ENCODE data around the gene MYLK.

Gene MYLK

GRCh38 chr3:123832692-123833397 is 51.3 kb downstream of the MYLK start:
- Histone ChIP-seq H3K4me1 (ENCODE audit: insufficient read depth, low read length) (no peaks in the 10 kb centered on the region), H3K9me3 (ENCODE audit: control insufficient read depth, insufficient read depth, low read length) (peaks cover 3% of the 10 kb centered on the region; the same call in 1 of the 2 replicates), H3K36me3 (ENCODE audit: insufficient read depth, low read length) (no peaks in the 10 kb centered on the region), H3K9ac (ENCODE audit: low read depth, low read length) (no peak overlapping the region)

- Histone ChIP-seq H3K9ac (ENCODE audit: low read depth, low read length) (no peak overlapping the region), H3K9me3 (ENCODE audit: control insufficient read depth, insufficient read depth, low read length) (peaks cover 7% of the 10 kb centered on the region; the same call in 1 of the 2 replicates), H3K4me1 (ENCODE audit: insufficient read depth, low read length) (no peaks in the 10 kb centered on the region), H3K36me3 (ENCODE audit: insufficient read depth, low read length) (no peaks in the 10 kb centered on the region)
Measured at GRCh38 chr3:123831420-123831819, 52.7 kb downstream of the MYLK start.

GRCh38 chr3:123821920-123822319 is 62.2 kb downstream of the MYLK start:
- peaks cover under 1% of the 10 kb centered on the region for H3K9me3 ChIP-seq (ENCODE audit: control insufficient read depth, insufficient read depth, low read length)
- peaks cover 6% of the 10 kb centered on the region; the same call in 1 of the 2 replicates for H3K4me1 ChIP-seq (ENCODE audit: insufficient read depth, low read length)
- no peak overlapping the region for H3K9ac ChIP-seq (ENCODE audit: low read depth, low read length)
- H3K36me3 ChIP-seq (ENCODE audit: insufficient read depth, low read length), result no peaks in the 10 kb centered on the region

- Histone ChIP-seq H3K36me3 (ENCODE audit: insufficient read depth, low read length) (no peaks in the 10 kb centered on the region), H3K4me1 (ENCODE audit: insufficient read depth, low read length) (peaks cover 6% of the 10 kb centered on the region; the same call in 1 of the 2 replicates), H3K9ac (ENCODE audit: low read depth, low read length) (no peak overlapping the region), H3K9me3 (ENCODE audit: control insufficient read depth, insufficient read depth, low read length) (no peaks in the 10 kb centered on the region; the same call in 1 of the 2 replicates)
Measured at GRCh38 chr3:123819949-123820348, 64.2 kb downstream of the MYLK start.

- Histone ChIP-seq H3K36me3 (ENCODE audit: insufficient read depth, low read length) (no peaks in the 10 kb centered on the region), H3K4me1 (ENCODE audit: insufficient read depth, low read length) (peaks cover 6% of the 10 kb centered on the region; the same call in 1 of the 2 replicates), H3K9me3 (ENCODE audit: control insufficient read depth, insufficient read depth, low read length) (no peaks in the 10 kb centered on the region; the same call in 1 of the 2 replicates), H3K9ac (ENCODE audit: low read depth, low read length) (no peak overlapping the region)
Measured at GRCh38 chr3:123818921-123819429, 65.2 kb downstream of the MYLK start.

GRCh38 chr3:123818324-123818920 is 65.7 kb downstream of the MYLK start:
- Histone ChIP-seq H3K36me3 (ENCODE audit: insufficient read depth, low read length) (no peaks in the 10 kb centered on the region), H3K9ac (ENCODE audit: low read depth, low read length) (no peak overlapping the region), H3K9me3 (ENCODE audit: control insufficient read depth, insufficient read depth, low read length) (no peaks in the 10 kb centered on the region; the same call in 1 of the 2 replicates), H3K4me1 (ENCODE audit: insufficient read depth, low read length) (peaks cover 6% of the 10 kb centered on the region; the same call in 1 of the 2 replicates)

- H3K36me3 ChIP-seq (ENCODE audit: insufficient read depth, low read length), result no peaks in the 10 kb centered on the region
- H3K9ac ChIP-seq (ENCODE audit: low read depth, low read length), result no peak overlapping the region
- no peaks in the 10 kb centered on the region for H3K9me3 ChIP-seq (ENCODE audit: control insufficient read depth, insufficient read depth, low read length)
- H3K4me1 ChIP-seq (ENCODE audit: insufficient read depth, low read length), result peaks cover 6% of the 10 kb centered on the region; the same call in 1 of the 2 replicates
Measured at GRCh38 chr3:123817413-123817812, 66.7 kb downstream of the MYLK start.

GRCh38 chr3:123816673-123817207 is 67.4 kb downstream of the MYLK start:
- Histone ChIP-seq H3K4me1 (ENCODE audit: insufficient read depth, low read length) (peaks cover 6% of the 10 kb centered on the region; the same call in 1 of the 2 replicates), H3K36me3 (ENCODE audit: insufficient read depth, low read length) (no peaks in the 10 kb centered on the region), H3K9me3 (ENCODE audit: control insufficient read depth, insufficient read depth, low read length) (no peaks in the 10 kb centered on the region), H3K9ac (ENCODE audit: low read depth, low read length) (no peak overlapping the region)

- Histone ChIP-seq H3K36me3 (ENCODE audit: insufficient read depth, low read length) (no peaks in the 10 kb centered on the region), H3K9ac (ENCODE audit: low read depth, low read length) (no peak overlapping the region), H3K9me3 (ENCODE audit: control insufficient read depth, insufficient read depth, low read length) (no peaks in the 10 kb centered on the region), H3K4me1 (ENCODE audit: insufficient read depth, low read length) (peaks cover 6% of the 10 kb centered on the region; the same call in 1 of the 2 replicates)
Measured at GRCh38 chr3:123815981-123816380, 68.2 kb downstream of the MYLK start.

GRCh38 chr3:123813876-123814275 is 70.3 kb downstream of the MYLK start:
- Histone ChIP-seq H3K4me1 (ENCODE audit: insufficient read depth, low read length) (peaks cover 4% of the 10 kb centered on the region; the same call in 1 of the 2 replicates), H3K36me3 (ENCODE audit: insufficient read depth, low read length) (no peaks in the 10 kb centered on the region), H3K9ac (ENCODE audit: low read depth, low read length) (no peak overlapping the region), H3K9me3 (ENCODE audit: control insufficient read depth, insufficient read depth, low read length) (no peaks in the 10 kb centered on the region)

GRCh38 chr3:123809597-123809996 is 74.5 kb downstream of the MYLK start:
- H3K9me3 ChIP-seq (ENCODE audit: control insufficient read depth, insufficient read depth, low read length), result no peaks in the 10 kb centered on the region
- H3K36me3 ChIP-seq (ENCODE audit: insufficient read depth, low read length), result no peaks in the 10 kb centered on the region
- no peaks in the 10 kb centered on the region for H3K4me1 ChIP-seq (ENCODE audit: insufficient read depth, low read length)
- H3K9ac ChIP-seq (ENCODE audit: low read depth, low read length), result no peak overlapping the region

- Histone ChIP-seq H3K9ac (ENCODE audit: low read depth, low read length) (no peak overlapping the region), H3K36me3 (ENCODE audit: insufficient read depth, low read length) (no peaks in the 10 kb centered on the region), H3K4me1 (ENCODE audit: insufficient read depth, low read length) (no peaks in the 10 kb centered on the region), H3K9me3 (ENCODE audit: control insufficient read depth, insufficient read depth, low read length) (no peaks in the 10 kb centered on the region)
Measured at GRCh38 chr3:123808812-123809211, 75.3 kb downstream of the MYLK start.

- no peaks in the 10 kb centered on the region for H3K9me3 ChIP-seq (ENCODE audit: control insufficient read depth, insufficient read depth, low read length)
- no peaks in the 10 kb centered on the region for H3K4me1 ChIP-seq (ENCODE audit: insufficient read depth, low read length)
- no peak overlapping the region for H3K9ac ChIP-seq (ENCODE audit: low read depth, low read length)
- no peaks in the 10 kb centered on the region for H3K36me3 ChIP-seq (ENCODE audit: insufficient read depth, low read length)
Measured at GRCh38 chr3:123807820-123808219, 76.3 kb downstream of the MYLK start.

GRCh38 chr3:123805504-123805903 is 78.6 kb downstream of the MYLK start:
- Histone ChIP-seq H3K4me1 (ENCODE audit: insufficient read depth, low read length) (no peaks in the 10 kb centered on the region), H3K9ac (ENCODE audit: low read depth, low read length) (no peak overlapping the region), H3K9me3 (ENCODE audit: control insufficient read depth, insufficient read depth, low read length) (no peaks in the 10 kb centered on the region), H3K36me3 (ENCODE audit: insufficient read depth, low read length) (no peaks in the 10 kb centered on the region)

All from ES-I3 (cell line).